ENCODE results near the gene CHST8. TPM values are rescaled to one million over a fixed set of nuclear protein-coding genes. Genes with fewer than 3 reads are reported as not detected.

Gene CHST8
- total and polyA plus RNA-seq, 4 donors: 3.3 to 17.7 (median 10.5) TPM

GRCh38 chr19:33806434-33806881 is 184.7 kb downstream of the CHST8 start:
- H3K27ac ChIP-seq (ENCODE audit: low read depth, low read length): no peak overlapping the region

GRCh38 chr19:33808399-33808798 is 186.6 kb downstream of the CHST8 start:
- Histone ChIP-seq H3K4me1 (ENCODE audit: control insufficient read depth, insufficient read depth, low read length) (peaks cover 11% of the 10 kb centered on the region), H3K27me3 (ENCODE audit: control insufficient read depth, insufficient read depth, low read length) (no peaks in the 10 kb centered on the region), H3K27ac (ENCODE audit: low read depth, low read length) (no peak overlapping the region), H3K9me3 (ENCODE audit: control insufficient read depth, insufficient read depth, low read length) (no peaks in the 10 kb centered on the region), H3K4me3 (ENCODE audit: low read depth, low read length) (no peak overlapping the region), H3K36me3 (ENCODE audit: control insufficient read depth, insufficient read depth, low read length) (peaks cover 97% of the 10 kb centered on the region)
- 82% methylated on average over 1 of the region's 1 CpG for WGBS (ENCODE audit: insufficient coverage)
- DNase-seq (ENCODE audit: low read depth in 4 of 6, low spot score in 6 of 6): no peak

More at GRCh38 chr19:33806434-33806881, 184.7 kb downstream of the CHST8 start:
- WGBS (ENCODE audit: insufficient coverage): 95% methylated on average over 6 of the region's 8 CpGs
- Histone ChIP-seq H3K36me3 (ENCODE audit: control insufficient read depth, insufficient read depth, low read length) (peaks cover 97% of the 10 kb centered on the region), H3K27me3 (ENCODE audit: control insufficient read depth, insufficient read depth, low read length) (no peaks in the 10 kb centered on the region), H3K4me1 (ENCODE audit: control insufficient read depth, insufficient read depth, low read length) (peaks cover 14% of the 10 kb centered on the region), H3K4me3 (ENCODE audit: low read depth, low read length) (no peak overlapping the region), H3K9me3 (ENCODE audit: control insufficient read depth, insufficient read depth, low read length) (no peaks in the 10 kb centered on the region)
- no peak for DNase-seq (ENCODE audit: low read depth in 4 of 6, low spot score in 6 of 6)

DNA sequence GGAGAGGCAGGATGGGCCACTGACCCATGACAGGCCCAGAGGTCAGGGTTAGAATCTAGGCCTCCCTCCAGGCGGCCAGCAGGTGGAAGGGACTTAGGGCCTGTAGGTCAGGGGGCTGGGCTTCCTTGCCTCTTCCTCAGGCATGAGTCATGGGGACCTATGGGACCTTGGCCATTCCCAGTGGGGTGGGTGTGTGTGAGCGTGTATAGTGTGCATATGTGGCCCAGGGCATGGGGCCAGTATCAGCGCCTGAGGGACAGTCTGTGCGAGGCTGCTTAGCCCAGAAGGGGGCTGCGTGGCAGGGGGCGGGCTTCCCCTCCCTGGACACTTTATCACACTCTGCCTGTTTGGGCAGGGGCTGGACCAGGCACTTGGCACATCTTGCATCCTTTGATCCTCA is 188.2 kb downstream of the CHST8 start:
- Histone ChIP-seq H3K4me1 (ENCODE audit: control insufficient read depth, insufficient read depth, low read length) (peaks cover 20% of the 10 kb centered on the region), H3K27me3 (ENCODE audit: control insufficient read depth, insufficient read depth, low read length) (no peaks in the 10 kb centered on the region), H3K27ac (ENCODE audit: low read depth, low read length) (no peak overlapping the region), H3K36me3 (ENCODE audit: control insufficient read depth, insufficient read depth, low read length) (peaks cover 89% of the 10 kb centered on the region), H3K9me3 (ENCODE audit: control insufficient read depth, insufficient read depth, low read length) (no peaks in the 10 kb centered on the region), H3K4me3 (ENCODE audit: low read depth, low read length) (no peak overlapping the region)
- 97% methylated on average over 5 of the region's 6 CpGs for WGBS (ENCODE audit: insufficient coverage)
- DNase-seq (ENCODE audit: low read depth in 4 of 6, low spot score in 6 of 6): no peak

- H3K36me3 ChIP-seq (ENCODE audit: control insufficient read depth, insufficient read depth, low read length): peaks cover 81% of the 10 kb centered on the region
- no peak overlapping the region for H3K27ac ChIP-seq (ENCODE audit: low read depth, low read length)
- WGBS (ENCODE audit: insufficient coverage): 88% methylated on average over 8 of the region's 11 CpGs
- H3K4me1 ChIP-seq (ENCODE audit: control insufficient read depth, insufficient read depth, low read length): peaks cover 24% of the 10 kb centered on the region
- H3K4me3 ChIP-seq (ENCODE audit: low read depth, low read length): no peak overlapping the region
- no peak for DNase-seq (ENCODE audit: low read depth in 4 of 6, low spot score in 6 of 6)
- no peaks in the 10 kb centered on the region for H3K27me3 ChIP-seq (ENCODE audit: control insufficient read depth, insufficient read depth, low read length)
- H3K9me3 ChIP-seq (ENCODE audit: control insufficient read depth, insufficient read depth, low read length): no peaks in the 10 kb centered on the region
Observed at GRCh38 chr19:33810821-33811220, 189.1 kb downstream of the CHST8 start.

GRCh38 chr19:33811246-33811645 is 189.5 kb downstream of the CHST8 start:
- H3K4me1 ChIP-seq (ENCODE audit: control insufficient read depth, insufficient read depth, low read length): peaks cover 24% of the 10 kb centered on the region
- H3K36me3 ChIP-seq (ENCODE audit: control insufficient read depth, insufficient read depth, low read length): peaks cover 77% of the 10 kb centered on the region
- 94% methylated on average over 40 of the region's 41 CpGs for WGBS (ENCODE audit: insufficient coverage)
- no peak overlapping the region for H3K27ac ChIP-seq (ENCODE audit: low read depth, low read length)
- H3K4me3 ChIP-seq (ENCODE audit: low read depth, low read length): no peak overlapping the region
- H3K27me3 ChIP-seq (ENCODE audit: control insufficient read depth, insufficient read depth, low read length): no peaks in the 10 kb centered on the region
- DNase-seq (ENCODE audit: low read depth in 4 of 6, low spot score in 6 of 6): no peak
- no peaks in the 10 kb centered on the region for H3K9me3 ChIP-seq (ENCODE audit: control insufficient read depth, insufficient read depth, low read length)

DNA sequence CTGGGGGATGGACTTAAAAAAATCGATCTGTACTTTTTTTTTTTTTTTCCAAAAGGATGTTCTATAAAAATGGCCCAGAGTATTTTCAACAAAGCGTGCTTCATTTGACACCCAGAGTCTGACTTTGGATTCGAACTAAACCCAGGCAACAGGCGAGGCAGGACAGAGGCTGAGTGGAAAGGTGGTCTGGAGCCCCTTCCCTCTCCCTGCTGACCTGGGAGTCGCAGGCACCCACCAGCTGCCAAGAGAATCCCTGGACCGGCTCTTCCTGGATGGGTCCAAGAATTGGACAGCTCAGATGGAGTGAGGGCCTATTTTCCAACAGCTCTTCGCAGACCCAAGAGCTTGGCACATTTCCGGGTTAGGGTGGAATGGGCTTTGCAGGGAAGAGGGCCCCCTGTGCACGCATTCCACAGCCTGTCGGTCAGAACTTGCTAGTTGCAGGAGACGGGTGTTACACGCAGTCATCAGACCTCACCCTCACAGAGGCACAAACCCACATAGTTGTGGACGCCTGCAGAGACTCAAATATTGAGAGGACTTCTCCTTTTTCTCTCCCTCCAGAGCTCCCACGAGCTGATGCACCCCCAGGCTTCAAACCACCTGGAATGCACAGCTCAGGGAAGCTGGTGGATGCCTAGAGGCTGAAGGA is 190.1 kb downstream of the CHST8 start:
- 83% methylated on average over 9 of the region's 14 CpGs for WGBS (ENCODE audit: insufficient coverage)
- H3K4me1 ChIP-seq (ENCODE audit: control insufficient read depth, insufficient read depth, low read length): peaks cover 24% of the 10 kb centered on the region
- H3K4me3 ChIP-seq (ENCODE audit: low read depth, low read length): no peak overlapping the region
- peaks cover 70% of the 10 kb centered on the region for H3K36me3 ChIP-seq (ENCODE audit: control insufficient read depth, insufficient read depth, low read length)
- DNase-seq (ENCODE audit: low read depth in 4 of 6, low spot score in 6 of 6): no peak
- H3K9me3 ChIP-seq (ENCODE audit: control insufficient read depth, insufficient read depth, low read length): no peaks in the 10 kb centered on the region
- H3K27ac ChIP-seq (ENCODE audit: low read depth, low read length): no peak overlapping the region
- no peaks in the 10 kb centered on the region for H3K27me3 ChIP-seq (ENCODE audit: control insufficient read depth, insufficient read depth, low read length)

GRCh38 chr19:33812388-33813330 is 190.9 kb downstream of the CHST8 start:
- H3K4me3 ChIP-seq (ENCODE audit: low read depth, low read length): no peak overlapping the region
- DNase-seq (ENCODE audit: low read depth in 4 of 6, low spot score in 6 of 6): no peak
- H3K9me3 ChIP-seq (ENCODE audit: control insufficient read depth, insufficient read depth, low read length): no peaks in the 10 kb centered on the region
- WGBS (ENCODE audit: insufficient coverage): 71% methylated on average over 28 of the region's 28 CpGs
- H3K36me3 ChIP-seq (ENCODE audit: control insufficient read depth, insufficient read depth, low read length): peaks cover 62% of the 10 kb centered on the region
- no peaks in the 10 kb centered on the region for H3K27me3 ChIP-seq (ENCODE audit: control insufficient read depth, insufficient read depth, low read length)
- peaks cover 24% of the 10 kb centered on the region for H3K4me1 ChIP-seq (ENCODE audit: control insufficient read depth, insufficient read depth, low read length)
- H3K27ac ChIP-seq (ENCODE audit: low read depth, low read length): no peak overlapping the region

GRCh38 chr19:33813391-33814101 is 191.8 kb downstream of the CHST8 start:
- Histone ChIP-seq H3K36me3 (ENCODE audit: control insufficient read depth, insufficient read depth, low read length) (peaks cover 54% of the 10 kb centered on the region), H3K4me3 (ENCODE audit: low read depth, low read length) (no peak overlapping the region), H3K9me3 (ENCODE audit: control insufficient read depth, insufficient read depth, low read length) (no peaks in the 10 kb centered on the region), H3K4me1 (ENCODE audit: control insufficient read depth, insufficient read depth, low read length) (peaks cover 24% of the 10 kb centered on the region), H3K27ac (ENCODE audit: low read depth, low read length) (no peak overlapping the region), H3K27me3 (ENCODE audit: control insufficient read depth, insufficient read depth, low read length) (no peaks in the 10 kb centered on the region)
- WGBS (ENCODE audit: insufficient coverage): 66% methylated on average over 16 of the region's 16 CpGs
- no peak for DNase-seq (ENCODE audit: low read depth in 4 of 6, low spot score in 6 of 6)

Measured in spinal cord (tissue), 10 donors.